ENCODE data around the gene BOD1. TPM values are rescaled to one million over a fixed set of nuclear protein-coding genes. Genes with fewer than 3 reads are reported as not detected.

Gene BOD1
- total and polyA plus RNA-seq, 2 of the 8 experiments (the other 6 are each of a cell fraction or from before 2014, with no cell fraction given), result 107 to 149 TPM

GRCh38 chr5:173614591-173614990 lies 1.9 kb downstream of the BOD1 start:
- CTCF ChIA-PET (ENCODE audit: partially characterized antibody), result interaction anchor here (0.9 to 3.8 kb wide), 18 partner anchors 9 to 434 kb away, joined by 3 to 17 read pairs (median 5); no protein-coding TSS in a partner anchor
- peak overlapping the region; percentile 82 to 95 (median 86); a peak in 7 of 8 replicates for H3K4me3 ChIP-seq (ENCODE audit: extremely low read depth in 1 of 4, insufficient read depth in 2 of 4, low read depth in 3 of 4, low read length in 4 of 4)
- WGBS, 2 experiments (ENCODE audit: extremely low coverage in 1 of 2, insufficient coverage in 1 of 2, insufficient read length in 1 of 2, insufficient replicate concordance in 2 of 2, low coverage in 1 of 2, low lambda C conversion rate in 2 of 2, missing lambda C conversion rate in 1 of 2), result 65% methylated on average over 7 of the region's 7 CpGs; no CpG with 5 or more reads in 1 of the 2 experiments
- TF ChIP-seq POLR2A (IDR thresholded peaks at IDR 0.05; ENCODE audit: control extremely low read depth in 1 of 2, low read depth in 2 of 2, low read length in 2 of 2) (no peak), CHD2 (IDR thresholded peaks at IDR 0.05; ENCODE audit: low read length) (no peak), MAX (IDR thresholded peaks at IDR 0.05) (no peak)
- TF ChIP-seq, protein P1, sequence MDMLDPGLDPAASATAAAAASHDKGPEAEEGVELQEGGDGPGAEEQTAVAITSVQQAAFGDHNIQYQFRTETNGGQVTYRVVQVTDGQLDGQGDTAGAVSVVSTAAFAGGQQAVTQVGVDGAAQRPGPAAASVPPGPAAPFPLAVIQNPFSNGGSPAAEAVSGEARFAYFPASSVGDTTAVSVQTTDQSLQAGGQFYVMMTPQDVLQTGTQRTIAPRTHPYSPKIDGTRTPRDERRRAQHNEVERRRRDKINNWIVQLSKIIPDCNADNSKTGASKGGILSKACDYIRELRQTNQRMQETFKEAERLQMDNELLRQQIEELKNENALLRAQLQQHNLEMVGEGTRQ (IDR thresholded peaks at IDR 0.05; ENCODE audit: low read length), result no peak
- TF ChIP-seq, protein P2, sequence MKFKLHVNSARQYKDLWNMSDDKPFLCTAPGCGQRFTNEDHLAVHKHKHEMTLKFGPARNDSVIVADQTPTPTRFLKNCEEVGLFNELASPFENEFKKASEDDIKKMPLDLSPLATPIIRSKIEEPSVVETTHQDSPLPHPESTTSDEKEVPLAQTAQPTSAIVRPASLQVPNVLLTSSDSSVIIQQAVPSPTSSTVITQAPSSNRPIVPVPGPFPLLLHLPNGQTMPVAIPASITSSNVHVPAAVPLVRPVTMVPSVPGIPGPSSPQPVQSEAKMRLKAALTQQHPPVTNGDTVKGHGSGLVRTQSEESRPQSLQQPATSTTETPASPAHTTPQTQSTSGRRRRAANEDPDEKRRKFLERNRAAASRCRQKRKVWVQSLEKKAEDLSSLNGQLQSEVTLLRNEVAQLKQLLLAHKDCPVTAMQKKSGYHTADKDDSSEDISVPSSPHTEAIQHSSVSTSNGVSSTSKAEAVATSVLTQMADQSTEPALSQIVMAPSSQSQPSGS (IDR thresholded peaks at IDR 0.05; ENCODE audit: low read length), result no peak

More at GRCh38 chr5:173614591-173614990, 1.9 kb downstream of the BOD1 start:
- Histone ChIP-seq H3K18ac (ENCODE audit: extremely low read depth, low read length) (no peak overlapping the region), H3K27ac (ENCODE audit: low read depth, low read length) (no peak overlapping the region), H2BK15ac (ENCODE audit: low read length) (no peak overlapping the region), H3K4me1 (replicated peaks in 1 of 4; ENCODE audit: control insufficient read depth in 3 of 4, insufficient read depth in 4 of 4, low read length in 3 of 4) (peaks cover 2 to 14% (median 11%) of the 10 kb centered on the region in 4 experiments; a peak in 4 of 7 replicates), H2BK20ac (ENCODE audit: low read length) (no peak overlapping the region), H2BK12ac (ENCODE audit: low read depth, low read length) (no peak overlapping the region), H3K4me2 (ENCODE audit: insufficient read depth in 1 of 2, low read depth in 2 of 2, low read length in 2 of 2) (peak overlapping the region; percentile 80 to 86), H3K36me3 (ENCODE audit: control insufficient read depth in 2 of 4, insufficient read depth in 4 of 4, low read length in 3 of 4) (peaks cover 12 to 40% (median 30%) of the 10 kb centered on the region in 4 experiments), H4K5ac (ENCODE audit: insufficient read length, low read depth, low read length) (no peak overlapping the region), H4K20me1 (replicated peaks in 1 of 2; ENCODE audit: control insufficient read depth in 1 of 2, insufficient read depth in 2 of 2, low read length in 2 of 2) (peaks cover 19 to 31% of the 10 kb centered on the region in 2 experiments), H3K9me3 (ENCODE audit: insufficient read depth in 2 of 2, low read depth in 1 of 2, low read length in 1 of 2) (no peaks in the 10 kb centered on the region), H3K27me3 (replicated peaks in 1 of 4; ENCODE audit: control insufficient read depth in 3 of 4, extremely low read depth in 1 of 4, insufficient read depth in 3 of 4, low read length in 3 of 4) (no peaks in the 10 kb centered on the region), H3K56ac (replicated peaks; ENCODE audit: insufficient read length, low read depth, low read length) (no peak overlapping the region), H4K8ac (ENCODE audit: extremely low read depth, insufficient read depth, low read length) (no peak overlapping the region), H2AFZ (ENCODE audit: low read length) (no peak overlapping the region), H3K23me2 (ENCODE audit: low read depth, low read length) (peaks cover 11% of the 10 kb centered on the region), H2BK5ac (ENCODE audit: low read depth, low read length) (no peak overlapping the region), H3K14ac (ENCODE audit: insufficient read length) (no peak overlapping the region), H3K4ac (replicated peaks; ENCODE audit: insufficient read length, low read depth, low read length) (no peak overlapping the region), H3K9ac (replicated peaks in 1 of 4; ENCODE audit: extremely low read depth in 1 of 4, low read depth in 3 of 4, low read length in 3 of 4) (0 out of 7 replicates have a peak overlapping the region, but pooled peaks of 1 of the 4 experiments have one; percentile 5), H3K23ac (ENCODE audit: insufficient read length) (no peak overlapping the region), H3K79me2 (ENCODE audit: control insufficient read depth in 1 of 2, insufficient read depth in 2 of 2, low read length in 2 of 2) (peaks cover 41 to 66% of the 10 kb centered on the region in 2 experiments), H2BK120ac (replicated peaks; ENCODE audit: low read depth, low read length) (no peak overlapping the region), H4K91ac (replicated peaks; ENCODE audit: insufficient read length, low read length) (no peak overlapping the region), H3K79me1 (ENCODE audit: low read depth, low read length) (peaks cover 21% of the 10 kb centered on the region), H2AK5ac (ENCODE audit: low read depth, low read length) (no peak overlapping the region)
- POLR2A ChIA-PET (ENCODE audit: partially characterized antibody), result interaction anchor here (0.6 to 2.8 kb wide), 4 partner anchors 9 to 370 kb away, joined by 3 to 25 read pairs (median 4); no protein-coding TSS in a partner anchor
- FAIRE-seq (no peak), DNase-seq (ENCODE audit: low read depth in 1 of 2, low spot score in 2 of 2) (no peak)

All from H1 (cell line).